ENCODE results near the gene GDPD5. TPM values are rescaled to one million over a fixed set of nuclear protein-coding genes. Genes with fewer than 3 reads are reported as not detected.

Gene GDPD5
- total RNA-seq, 1 donor from 2014 or later, result 36.6 TPM

DNA sequence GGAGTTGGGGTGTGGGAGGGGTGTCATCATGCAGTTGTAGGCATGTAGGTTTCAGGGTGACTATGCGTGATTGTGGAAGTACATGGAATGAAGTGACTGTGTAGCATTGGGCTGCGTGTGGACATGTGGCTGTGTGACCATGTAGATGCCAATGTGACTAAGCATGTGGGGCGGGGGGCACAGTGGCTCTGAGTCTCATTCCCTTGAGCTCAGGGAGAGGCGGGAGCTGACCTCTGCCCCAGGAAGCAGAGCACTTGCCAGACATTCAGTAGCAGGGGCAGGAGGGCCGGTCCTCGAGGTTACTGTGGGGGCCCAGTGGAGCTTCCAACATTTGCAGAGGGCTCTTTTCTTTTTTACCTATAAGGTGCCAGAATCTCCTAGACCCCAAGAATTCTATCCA is 92.3 kb downstream of the GDPD5 start:
- no peak overlapping the region for H3K4me3 ChIP-seq
- H3K36me3 ChIP-seq, result no peaks in the 10 kb centered on the region
- TF ChIP-seq POLR2A (IDR thresholded peaks at IDR 0.05), result no peak
- TF ChIP-seq POLR2AphosphoS5 (IDR thresholded peaks at IDR 0.05; ENCODE audit: insufficient read depth in 1 of 2, low read depth in 1 of 2), result no peak
- TF ChIP-seq, protein P1, sequence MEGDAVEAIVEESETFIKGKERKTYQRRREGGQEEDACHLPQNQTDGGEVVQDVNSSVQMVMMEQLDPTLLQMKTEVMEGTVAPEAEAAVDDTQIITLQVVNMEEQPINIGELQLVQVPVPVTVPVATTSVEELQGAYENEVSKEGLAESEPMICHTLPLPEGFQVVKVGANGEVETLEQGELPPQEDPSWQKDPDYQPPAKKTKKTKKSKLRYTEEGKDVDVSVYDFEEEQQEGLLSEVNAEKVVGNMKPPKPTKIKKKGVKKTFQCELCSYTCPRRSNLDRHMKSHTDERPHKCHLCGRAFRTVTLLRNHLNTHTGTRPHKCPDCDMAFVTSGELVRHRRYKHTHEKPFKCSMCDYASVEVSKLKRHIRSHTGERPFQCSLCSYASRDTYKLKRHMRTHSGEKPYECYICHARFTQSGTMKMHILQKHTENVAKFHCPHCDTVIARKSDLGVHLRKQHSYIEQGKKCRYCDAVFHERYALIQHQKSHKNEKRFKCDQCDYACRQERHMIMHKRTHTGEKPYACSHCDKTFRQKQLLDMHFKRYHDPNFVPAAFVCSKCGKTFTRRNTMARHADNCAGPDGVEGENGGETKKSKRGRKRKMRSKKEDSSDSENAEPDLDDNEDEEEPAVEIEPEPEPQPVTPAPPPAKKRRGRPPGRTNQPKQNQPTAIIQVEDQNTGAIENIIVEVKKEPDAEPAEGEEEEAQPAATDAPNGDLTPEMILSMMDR (IDR thresholded peaks at IDR 0.05), result no peak
- H3K27me3 ChIP-seq, result no peaks in the 10 kb centered on the region
- no peaks in the 10 kb centered on the region for H3K9me3 ChIP-seq
- H3K27ac ChIP-seq, result no peak overlapping the region
- intact Hi-C loops (cut with DNase I), result no loop called here
- DNase-seq (ENCODE audit: extremely low spot score in 2 of 2), result no peak
- H3K4me1 ChIP-seq, result peaks cover 9% of the 10 kb centered on the region

DNA sequence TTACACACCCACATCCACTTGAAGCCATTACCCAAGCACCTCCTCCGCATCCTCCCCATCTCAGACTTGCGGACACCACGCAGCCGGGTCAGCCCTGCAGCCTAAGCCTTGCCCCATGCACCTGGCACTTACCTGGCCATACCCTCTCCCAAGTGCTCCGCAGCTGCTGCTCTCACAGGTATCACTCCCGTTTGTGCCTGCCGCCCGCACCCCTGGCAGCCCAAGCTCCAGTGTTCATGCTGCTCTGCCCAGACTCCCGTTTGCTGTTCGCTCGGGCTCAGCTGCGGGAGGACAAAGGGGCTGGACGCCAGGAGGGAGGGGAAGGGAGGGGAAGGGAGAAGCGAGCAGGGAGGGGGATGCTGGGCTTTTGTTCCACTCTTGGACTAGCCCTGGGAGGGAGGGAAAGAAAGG is 92.8 kb downstream of the GDPD5 start, which contains the start of gene KLHL35:
KLHL35 (minus strand) TSS at position 293 of the 411 bp plus-strand sequence. CDS start 2,574 bp downstream, outside the sequence.
- H3K9me3 ChIP-seq, result no peaks in the 10 kb centered on the region
- H3K36me3 ChIP-seq, result no peaks in the 10 kb centered on the region
- H3K4me1 ChIP-seq, result peaks cover 9% of the 10 kb centered on the region
- no peaks in the 10 kb centered on the region for H3K27me3 ChIP-seq
- no peak for DNase-seq (ENCODE audit: extremely low spot score in 2 of 2)
- TF ChIP-seq, protein P1 (IDR thresholded peaks at IDR 0.05), result no peak
- TF ChIP-seq POLR2A (IDR thresholded peaks at IDR 0.05) (no peak), POLR2AphosphoS5 (IDR thresholded peaks at IDR 0.05; ENCODE audit: insufficient read depth in 1 of 2, low read depth in 1 of 2) (no peak)
- H3K27ac ChIP-seq, result no peak within 1 kb of the TSS
- H3K4me3 ChIP-seq, result no peak within 1 kb of the TSS
- intact Hi-C loops (cut with DNase I), result no loop called here

DNA sequence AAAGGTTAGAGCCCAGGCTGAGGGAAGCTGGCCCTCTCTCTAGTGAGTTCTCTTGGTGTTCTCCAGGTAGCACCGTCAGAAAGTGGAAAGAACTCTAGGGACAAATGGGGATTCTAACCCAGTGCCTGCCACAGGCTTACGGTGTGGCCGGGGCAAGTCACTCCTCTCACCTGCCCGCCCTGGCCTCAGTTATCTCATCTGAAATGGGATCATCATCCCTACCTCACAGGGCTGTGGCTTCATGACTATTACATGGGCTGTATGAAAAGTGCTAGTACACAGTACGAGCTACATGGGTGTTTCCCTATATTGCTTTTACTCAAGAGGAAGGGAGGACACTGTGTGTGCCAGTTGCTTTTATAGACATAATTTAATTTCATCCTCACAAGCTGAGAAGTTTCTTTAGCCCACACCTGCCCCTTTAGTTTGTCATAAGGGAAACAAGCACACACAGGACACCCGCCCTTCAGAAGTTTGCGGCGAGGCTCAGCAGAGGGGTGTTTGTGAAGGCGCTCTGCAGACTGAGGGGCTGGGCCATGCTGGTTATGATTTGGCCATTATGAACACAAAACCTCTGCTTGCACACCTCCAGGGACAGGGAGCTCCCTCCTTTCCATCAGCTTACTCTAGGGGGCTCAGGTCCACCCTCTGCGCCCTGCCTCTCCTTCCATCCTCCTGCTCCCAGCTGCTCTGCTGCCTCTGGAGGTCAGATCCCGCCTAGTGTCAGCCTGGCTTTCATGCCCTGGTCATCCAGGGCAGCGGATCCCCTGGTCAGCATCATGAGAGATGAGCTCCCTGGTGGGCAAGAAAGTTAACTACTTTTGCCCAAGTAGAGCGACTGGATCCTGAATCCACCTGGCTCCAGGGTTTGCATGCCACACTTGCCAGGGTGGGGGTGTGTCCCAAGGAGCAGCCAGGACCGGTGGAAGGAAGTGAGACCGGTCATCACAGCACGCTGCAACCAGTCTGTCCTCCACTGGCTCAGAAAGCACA is 93.9 kb downstream of the GDPD5 start:
- Histone ChIP-seq H3K36me3 (no peaks in the 10 kb centered on the region), H3K4me3 (no peak overlapping the region), H3K27me3 (no peaks in the 10 kb centered on the region), H3K9me3 (no peaks in the 10 kb centered on the region), H3K27ac (no peak overlapping the region), H3K4me1 (peaks cover 9% of the 10 kb centered on the region)
- TF ChIP-seq, protein P1 (IDR thresholded peaks at IDR 0.05), result no peak
- TF ChIP-seq POLR2AphosphoS5 (IDR thresholded peaks at IDR 0.05; ENCODE audit: insufficient read depth in 1 of 2, low read depth in 1 of 2) (no peak), POLR2A (IDR thresholded peaks at IDR 0.05) (no peak)
- intact Hi-C loops (cut with DNase I), result no loop called here
- DNase-seq (ENCODE audit: extremely low spot score in 2 of 2), result no peak

DNA sequence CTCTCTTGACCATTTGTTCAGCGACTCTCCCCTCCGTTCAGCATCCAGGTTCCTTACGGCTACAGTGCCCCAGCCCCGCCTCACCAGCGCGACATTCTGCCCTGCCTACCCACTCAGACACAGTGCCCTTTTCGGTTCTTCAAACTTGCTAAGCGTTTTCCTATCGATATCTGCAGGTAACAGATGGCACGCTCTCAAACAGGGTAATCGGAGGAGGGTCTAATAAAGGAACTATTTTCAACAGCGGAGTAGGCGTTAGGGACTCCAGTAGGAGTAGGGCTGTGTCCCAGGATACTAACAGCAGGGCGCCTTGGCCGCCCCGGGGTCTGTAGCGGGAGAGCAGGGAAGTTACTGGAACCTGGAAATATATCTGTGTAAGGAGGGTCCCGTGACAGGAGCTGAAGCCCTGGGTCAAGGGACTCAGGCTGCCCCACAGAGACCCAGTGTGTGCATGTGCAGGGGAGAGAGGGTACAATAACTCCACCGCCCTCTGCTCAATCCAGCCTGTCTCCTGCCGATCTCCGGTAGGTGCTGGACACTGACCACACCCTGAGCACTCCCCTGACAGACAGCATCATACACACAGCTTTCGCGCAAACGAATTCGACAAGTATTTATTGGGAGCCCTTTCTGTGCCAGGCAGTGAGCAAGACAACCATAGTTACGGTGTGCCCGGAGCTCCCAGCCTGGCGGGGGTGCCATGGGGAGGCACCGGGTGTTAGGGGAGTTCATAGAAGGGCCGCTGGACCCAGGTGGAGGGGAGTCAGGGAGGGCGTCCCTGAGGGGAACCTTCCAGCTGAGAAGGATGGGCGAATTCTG is 94.8 kb downstream of the GDPD5 start:
- TF ChIP-seq POLR2A (IDR thresholded peaks at IDR 0.05) (no peak), POLR2AphosphoS5 (IDR thresholded peaks at IDR 0.05; ENCODE audit: insufficient read depth in 1 of 2, low read depth in 1 of 2) (no peak)
- TF ChIP-seq, protein P1 (IDR thresholded peaks at IDR 0.05), result no peak
- Histone ChIP-seq H3K27ac (no peak overlapping the region), H3K27me3 (no peaks in the 10 kb centered on the region), H3K9me3 (no peaks in the 10 kb centered on the region), H3K36me3 (no peaks in the 10 kb centered on the region), H3K4me1 (peaks cover 9% of the 10 kb centered on the region), H3K4me3 (peak overlapping the region; percentile 35 to 55)
- no peak for DNase-seq (ENCODE audit: extremely low spot score in 2 of 2)
- intact Hi-C loops (cut with DNase I), result no loop called here

Measured in vagina (tissue), 2 donors.